HG02610 (cell line): ENCODE measurements around the gene NT5DC3.

Source experiments
- ATAC-seq: cut with Tn5 transposase; IDR thresholded peaks from one replicate; pipeline ENCODE4 v1.9.1; 2021; ENCODE audit warnings: mild to moderate bottlenecking, moderate library complexity; ENCODE audit not compliant: unreplicated experiment

The NT5DC3 gene

DNA sequence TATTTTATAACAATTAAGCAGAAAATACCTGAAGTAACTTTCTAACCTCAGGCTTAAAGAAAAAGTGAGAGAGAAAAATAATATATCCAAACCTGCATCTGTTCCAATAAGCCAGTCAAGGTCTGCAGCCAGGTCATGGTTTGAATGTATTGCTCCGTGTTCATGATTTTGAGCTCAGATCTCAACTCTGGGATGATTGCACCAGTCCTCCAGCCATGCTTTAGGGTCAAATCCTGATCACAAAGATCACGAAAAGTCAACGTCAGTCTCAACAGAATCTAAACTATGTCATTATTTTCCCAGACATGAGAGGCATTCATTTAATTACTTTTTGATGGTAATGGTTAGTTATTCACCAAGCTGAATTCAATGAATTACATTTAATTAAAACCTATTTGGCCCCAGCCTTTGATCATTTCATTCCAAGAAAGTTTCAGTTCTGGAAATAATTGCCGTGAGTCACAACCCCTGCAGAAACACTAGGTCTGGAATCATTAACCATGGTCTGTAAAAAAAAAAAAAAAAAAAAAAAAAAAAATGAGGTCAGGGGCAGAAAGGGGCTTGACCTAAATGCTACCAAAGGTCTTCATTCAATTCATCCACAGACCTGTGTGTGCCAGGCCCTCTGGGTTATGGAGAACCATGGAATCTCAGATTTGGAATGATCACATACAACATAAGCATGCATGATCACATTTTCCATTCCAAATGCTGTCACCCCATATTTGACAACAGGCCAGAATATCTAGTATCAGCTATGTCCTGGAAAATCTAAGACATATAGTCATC lies 55.6 kb downstream of the NT5DC3 start:
- ATAC-seq = no peak

DNA sequence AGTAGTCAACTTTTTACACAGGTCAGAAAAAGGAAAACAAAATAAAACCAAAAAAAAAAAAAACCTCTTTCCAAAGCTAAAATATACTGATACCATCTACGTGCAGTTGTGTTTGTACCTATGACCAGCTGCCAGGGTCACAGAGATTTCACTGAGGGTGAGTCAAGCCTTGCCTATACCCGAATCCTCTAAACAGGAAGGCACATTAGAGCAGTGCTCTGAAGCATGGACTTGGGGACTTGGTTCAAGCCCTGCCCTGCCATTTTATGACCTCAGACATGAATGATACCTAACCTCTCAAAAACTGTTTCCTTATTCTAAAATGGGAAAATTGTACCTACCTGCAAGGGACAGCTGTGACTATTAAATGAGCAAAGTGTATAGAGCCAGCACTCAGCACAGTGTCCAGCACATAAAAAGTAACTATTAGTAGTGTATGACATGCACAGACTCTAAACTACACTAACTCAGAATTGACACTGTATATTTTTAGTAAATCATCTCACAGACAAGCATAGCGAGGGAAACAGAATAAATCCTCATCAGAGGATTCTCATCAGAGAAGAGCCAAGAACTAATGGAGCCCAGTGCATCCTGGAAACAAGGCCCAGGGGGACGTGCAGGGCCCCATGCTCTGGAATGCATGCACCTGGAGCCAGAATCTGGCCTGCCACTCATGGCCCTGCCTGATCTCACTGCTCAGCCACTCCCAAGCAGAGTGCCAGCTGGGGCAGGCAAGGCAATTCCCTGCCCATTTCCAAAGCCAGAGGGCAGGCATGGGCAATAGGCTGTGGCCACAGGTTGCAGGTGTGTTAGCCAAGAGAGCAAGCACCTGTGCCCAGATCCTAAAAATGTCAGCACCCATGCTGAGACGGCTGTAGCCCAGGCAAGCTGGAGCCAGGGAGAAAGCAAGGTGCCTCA lies 57.0 kb downstream of the NT5DC3 start:
- no peak for ATAC-seq

DNA sequence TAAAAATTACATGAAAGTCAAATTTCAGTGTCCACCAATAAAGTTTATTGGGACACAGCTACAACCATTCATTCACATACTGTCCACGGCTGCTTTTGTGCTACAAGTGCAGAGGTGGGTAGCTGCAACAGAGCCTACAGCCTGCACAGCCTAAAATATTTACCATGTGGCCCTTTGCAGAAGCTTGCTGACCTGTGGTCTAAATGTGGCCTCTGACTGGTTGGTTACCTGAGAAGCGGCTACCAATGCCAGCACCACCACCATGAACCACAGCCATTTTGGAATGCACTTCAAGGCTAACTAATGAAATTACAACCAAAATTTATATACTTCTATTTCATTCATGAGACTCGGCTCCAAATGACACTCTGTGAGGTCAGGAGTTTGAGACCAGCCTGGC lies 58.6 kb downstream of the NT5DC3 start:
- no peak for ATAC-seq

DNA sequence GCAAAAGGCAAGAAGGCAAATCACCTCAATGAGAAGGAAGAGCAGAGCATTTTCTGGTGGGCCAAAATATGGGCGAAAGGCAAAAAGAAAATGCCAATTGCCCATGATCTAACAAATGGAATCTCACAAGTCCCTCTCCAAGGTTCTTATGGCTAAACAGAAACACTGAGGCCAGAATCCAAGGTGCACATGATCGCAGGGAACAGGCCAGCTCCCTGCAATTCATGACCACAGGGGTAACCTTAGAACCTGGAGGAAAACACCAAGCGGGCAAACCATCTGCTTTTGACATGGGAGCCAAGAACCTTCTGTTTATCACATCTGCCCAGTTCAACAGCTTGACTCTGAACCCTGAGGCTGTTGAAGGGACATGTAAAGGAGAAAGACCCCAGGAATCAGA lies 60.0 kb downstream of the NT5DC3 start:
- ATAC-seq = no peak

- no peak for ATAC-seq
These were observed 61.0 kb downstream of the NT5DC3 start for GRCh38 chr12:103780093-103780440.

DNA sequence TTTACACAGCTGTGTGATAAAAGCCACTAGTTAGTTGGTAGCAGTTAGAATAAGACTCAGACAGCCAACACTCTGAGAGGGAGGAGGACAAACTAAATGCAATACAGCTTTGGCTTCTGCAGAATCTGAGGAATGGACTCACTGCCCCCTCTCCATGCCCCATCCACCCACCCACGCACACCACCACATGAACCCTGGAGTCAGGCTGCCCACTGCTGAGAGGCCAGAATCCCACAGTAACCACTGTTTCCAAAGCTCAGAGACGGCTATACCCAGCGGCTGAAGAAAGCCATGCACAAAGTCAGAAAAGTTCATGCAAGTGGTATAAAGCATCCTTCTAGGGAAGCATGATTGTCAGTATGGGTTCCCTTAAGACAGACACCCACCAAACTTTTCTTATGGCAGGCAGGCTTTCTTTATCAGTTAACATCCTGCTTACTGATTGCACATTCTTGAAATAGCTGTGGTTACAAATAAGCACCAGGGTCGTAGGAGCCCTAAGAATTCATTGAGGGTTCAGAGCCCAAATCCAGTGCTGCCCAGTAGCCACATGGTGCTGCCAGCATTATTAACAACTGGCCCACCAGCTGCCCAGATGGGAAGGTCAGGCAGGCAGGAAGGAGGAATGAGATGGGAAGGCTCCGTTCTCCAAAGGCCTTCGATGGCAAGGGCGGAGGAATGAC lies 61.5 kb downstream of the NT5DC3 start:
- ATAC-seq = no peak

GRCh38 chr12:103778781-103779180 lies 62.3 kb downstream of the NT5DC3 start:
- no peak for ATAC-seq

GRCh38 chr12:103774977-103775560 lies 66.0 kb downstream of the NT5DC3 start:
- no peak for ATAC-seq

DNA sequence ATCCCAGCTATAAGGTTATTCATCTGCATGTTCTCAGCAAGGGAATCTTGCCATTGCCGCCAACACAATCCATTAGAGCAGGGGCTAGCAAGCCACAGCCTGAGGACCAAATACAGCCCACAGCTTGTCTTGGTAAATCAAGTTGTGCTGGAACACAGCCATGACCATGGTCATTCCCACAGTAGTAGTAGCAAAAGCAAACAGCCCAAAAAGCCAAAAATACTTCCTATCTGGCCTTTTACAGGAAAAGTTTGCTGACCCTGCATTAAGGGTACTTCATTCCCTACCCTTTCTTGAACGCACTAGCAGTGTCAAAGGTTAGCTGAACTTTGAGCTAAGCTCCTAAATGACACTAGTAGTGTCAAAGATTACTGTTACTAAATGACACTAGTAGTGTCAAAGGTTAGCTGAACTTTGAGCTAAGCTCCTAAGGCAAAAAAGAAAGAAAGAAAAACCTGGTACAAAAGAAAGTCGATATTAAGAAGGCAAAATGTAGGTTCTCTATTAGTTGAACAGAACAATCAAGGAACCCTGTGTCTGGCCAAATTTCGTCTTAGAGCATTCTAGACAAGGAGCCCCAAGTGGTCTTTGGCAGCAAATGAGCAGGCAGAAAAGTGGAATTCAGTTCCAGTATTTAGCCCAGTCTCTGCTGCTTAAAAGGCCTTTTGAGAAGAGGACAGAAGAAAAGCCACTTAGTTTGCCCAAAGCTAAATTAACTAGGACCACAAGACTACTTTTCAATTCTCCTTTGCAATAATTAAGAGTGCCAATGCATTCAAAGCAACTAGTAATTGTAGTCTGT lies 67.7 kb downstream of the NT5DC3 start:
- no peak for ATAC-seq

DNA sequence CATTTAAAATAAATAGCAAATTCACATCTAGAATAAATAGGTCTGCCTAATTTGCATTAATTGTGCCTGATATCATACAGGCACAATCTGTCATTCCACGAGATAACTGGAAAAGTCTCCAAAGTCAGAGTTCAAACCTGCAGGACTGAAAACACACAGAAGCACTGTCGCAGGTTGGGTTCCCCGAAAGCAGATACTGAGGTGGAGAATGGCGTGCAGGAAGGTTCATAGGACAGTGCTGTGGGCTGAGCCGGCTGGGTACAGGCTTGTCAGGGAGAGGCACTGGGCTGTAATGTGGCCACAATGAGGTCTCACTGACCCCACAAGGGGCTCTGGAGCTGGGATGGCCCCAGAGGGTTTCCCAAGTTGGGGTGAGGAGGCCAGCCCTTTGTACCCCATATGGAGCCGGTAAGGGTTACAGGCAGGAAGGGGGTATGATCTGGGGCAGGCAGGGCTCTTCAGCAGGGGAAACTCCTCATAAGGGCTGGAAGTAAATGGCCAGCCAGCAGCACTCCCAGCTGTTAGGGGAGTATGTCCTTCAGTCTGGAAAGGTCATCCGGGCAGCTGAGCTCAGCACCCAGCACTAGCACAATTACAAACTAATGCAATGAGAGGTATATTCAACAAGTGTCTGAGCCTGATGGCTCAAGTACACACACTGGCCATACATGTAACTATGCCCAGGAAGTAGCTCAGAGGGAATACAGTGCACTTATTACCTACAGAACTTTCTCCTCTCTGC lies 68.5 kb downstream of the NT5DC3 start:
- no peak for ATAC-seq

DNA sequence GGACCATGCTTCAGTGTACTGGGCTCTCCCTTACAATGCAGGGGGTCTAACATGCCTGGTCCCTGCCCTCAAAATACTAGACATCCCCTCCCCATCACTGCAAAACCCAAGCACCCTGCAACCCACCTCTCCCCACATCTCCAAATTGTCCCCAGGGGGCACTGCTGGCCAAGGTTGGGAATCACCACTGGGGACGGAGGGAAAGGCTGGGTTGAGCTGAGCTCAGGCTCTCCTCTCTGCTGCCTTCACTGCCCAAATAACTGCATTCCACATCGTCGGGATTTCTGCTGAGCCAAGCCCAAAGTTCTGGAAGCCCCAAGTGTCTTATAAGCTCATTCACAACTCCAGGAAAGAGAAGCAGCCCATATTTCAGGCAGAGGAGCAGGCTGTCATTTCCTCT lies 69.6 kb downstream of the NT5DC3 start:
- ATAC-seq = no peak

DNA sequence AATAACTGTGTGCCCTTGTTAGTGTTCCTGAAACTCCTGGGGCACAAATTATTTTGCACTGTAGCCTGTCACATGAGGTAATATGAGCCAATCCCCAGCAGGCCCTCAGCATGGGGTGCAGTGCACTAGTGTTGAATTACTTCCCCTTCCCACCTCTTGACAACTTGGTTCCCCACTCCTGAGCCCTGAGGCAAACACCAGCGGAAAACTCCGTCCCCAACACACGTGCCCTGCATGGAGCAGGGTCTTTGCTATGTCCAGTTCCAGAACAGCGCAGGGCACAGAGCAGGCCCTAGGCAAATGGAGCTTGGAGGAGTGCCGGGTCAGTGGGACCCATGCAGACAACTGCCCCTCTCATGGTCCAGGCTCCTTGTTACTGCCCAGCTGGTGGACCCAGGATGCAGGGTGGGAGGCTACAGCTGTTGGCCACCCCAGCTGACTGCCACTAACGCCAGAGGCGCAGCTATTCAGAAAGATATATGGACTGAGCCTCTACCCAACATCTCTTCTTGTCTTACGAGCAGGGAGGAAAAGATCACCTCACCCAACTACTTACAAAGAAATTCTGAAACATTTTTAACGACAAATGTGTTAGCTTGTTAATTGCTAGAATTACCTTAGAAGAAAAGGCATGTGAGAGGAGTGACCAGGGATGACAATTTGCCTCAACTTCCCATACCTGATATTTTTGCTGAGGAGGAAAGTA lies 71.6 kb downstream of the NT5DC3 start:
- no peak for ATAC-seq

- no peak for ATAC-seq
These were observed 72.4 kb downstream of the NT5DC3 start for GRCh38 chr12:103768467-103769123.

GRCh38 chr12:103766028-103766427 lies 75.0 kb downstream of the NT5DC3 start:
- ATAC-seq = no peak

DNA sequence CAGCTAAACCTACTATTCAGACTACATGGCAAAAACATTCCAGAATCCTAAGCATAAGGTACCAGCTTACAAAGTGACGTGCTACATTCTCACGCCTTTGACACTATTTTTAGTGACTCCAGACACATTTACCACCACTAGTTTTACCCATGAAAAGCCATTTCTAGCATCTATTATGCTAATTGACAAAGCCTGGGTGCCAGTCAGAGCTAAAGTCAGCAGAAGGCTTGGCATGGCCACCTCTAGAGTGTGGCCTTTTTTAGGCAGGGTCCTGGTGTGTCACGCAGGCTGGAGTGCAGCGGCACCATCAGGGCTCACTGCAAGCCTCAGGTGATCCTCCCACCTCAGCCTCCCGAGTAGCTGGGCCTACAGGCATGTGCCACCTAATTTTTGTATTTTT lies 75.7 kb downstream of the NT5DC3 start:
- ATAC-seq = no peak

DNA sequence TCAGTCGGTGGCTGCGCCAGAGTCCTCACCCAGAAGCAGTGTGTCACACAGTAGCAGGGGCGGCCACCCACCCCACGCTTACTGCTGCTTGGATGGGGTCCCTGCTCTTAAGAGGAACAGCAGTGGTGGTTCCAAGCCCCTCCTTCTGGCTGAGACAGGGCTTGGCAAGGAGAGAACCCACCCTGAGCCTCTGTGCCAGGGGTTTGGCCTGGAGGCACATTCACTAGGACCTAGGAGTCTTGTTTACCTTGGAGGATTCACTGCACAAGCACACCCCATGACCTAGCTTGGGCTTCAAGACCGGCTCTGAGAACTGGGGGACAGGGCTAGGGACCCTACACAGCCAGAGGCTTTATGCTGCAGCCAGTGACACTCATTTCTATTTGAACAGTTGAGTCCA lies 78.6 kb downstream of the NT5DC3 start:
- no peak for ATAC-seq

GRCh38 chr12:103758310-103759089 lies 82.5 kb downstream of the NT5DC3 start:
- no peak for ATAC-seq

DNA sequence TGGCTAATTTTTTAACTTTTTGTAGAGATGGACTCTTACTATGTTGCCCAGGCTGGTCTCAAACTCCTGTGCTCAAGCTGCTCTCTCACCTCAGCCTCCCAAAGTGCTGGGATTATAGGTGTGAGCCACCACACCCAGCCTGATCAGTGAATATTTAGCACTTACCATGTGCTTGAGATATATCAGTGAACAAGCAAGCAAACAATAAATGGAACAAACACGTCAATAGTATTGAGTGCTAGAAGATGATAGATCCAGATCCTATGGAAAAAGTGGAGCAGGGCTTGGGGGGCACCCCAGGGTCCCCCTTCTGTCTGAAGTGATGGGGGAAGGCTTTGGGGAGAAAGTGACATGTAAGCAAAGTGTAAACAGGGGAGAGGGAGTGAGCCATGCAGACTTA lies 83.8 kb downstream of the NT5DC3 start:
- ATAC-seq = no peak
